Activated CD8-positive, alpha-beta memory T cell treated with anti-CD3 and anti-CD28 coated beads, Interleukin-2, amount 10 ng/mL, durations not matched to agents 7 days and 5 days (primary cell): Measurements from ENCODE around the gene TMEM120B. TPM values are rescaled to one million over a fixed set of nuclear protein-coding genes. Genes with fewer than 3 reads are reported as not detected.
"Not testable (repeated sequence)": the region's sequence is repeated elsewhere in the genome, so short reads cannot be mapped to it uniquely, and the experiment has no call there.

Source experiments
- ATAC-seq: fragments of 150-1000 bp; cut with Tn5 transposase; one replicate; pipeline ENCODE4 v1.10.0; 2021; ENCODE audit warnings: moderate library complexity
- CTCF ChIA-PET: fragments of 350-600 bp; sonication (Branson Sonifier 250); formaldehyde crosslinking; loops from one replicate; lab custom pipeline; 2021; ENCODE audit warnings: antibody characterized with exemption; lab: Charles Lee
- DNase-seq: peaks from one replicate; pipeline ENCODE4 v3.0.0-alpha.2; 2020
- H3K27ac Mint-ChIP-seq: one replicate; pipeline ENCODE4 v1.8.0; 2021; ENCODE audit warnings: mild to moderate bottlenecking, mixed read lengths
- H3K27me3 Mint-ChIP-seq: one replicate; pipeline ENCODE4 v1.8.0; 2021; ENCODE audit warnings: mixed read lengths
- H3K36me3 Mint-ChIP-seq: one replicate; pipeline ENCODE4 v1.8.0; 2021; ENCODE audit warnings: mild to moderate bottlenecking, mixed read lengths
- H3K4me1 Mint-ChIP-seq: one replicate; pipeline ENCODE4 v1.8.0; 2021; ENCODE audit warnings: mixed read lengths
- H3K4me3 Mint-ChIP-seq: one replicate; pipeline ENCODE4 v1.8.0; 2021; ENCODE audit warnings: mild to moderate bottlenecking, moderate library complexity, mixed read lengths
- H3K9me3 Mint-ChIP-seq: one replicate; pipeline ENCODE4 v1.8.0; 2022; ENCODE audit warnings: low read depth, mixed read lengths
- total RNA-seq, 2 experiments: library from RNA; stranded (reverse); gene quantifications; one replicate each; pipeline ENCODE4 v1.2.3, GENCODE V29; 2021

The TMEM120B gene
- total RNA-seq, 2 experiments from 2014 or later = 8.8 to 11.0 TPM

- not testable (repeated sequence) for H3K4me1 Mint-ChIP-seq, H3K27ac Mint-ChIP-seq, ATAC-seq, H3K9me3 Mint-ChIP-seq, H3K27me3 Mint-ChIP-seq, H3K36me3 Mint-ChIP-seq, DNase-seq, H3K4me3 Mint-ChIP-seq
- CTCF ChIA-PET = interaction anchor here (1.1 to 10.8 kb wide), 4 partner anchors 82 to 140 kb away, joined by 3 to 79 read pairs (median 21); partner anchors contain the start of gene RHOF
Observed at GRCh38 chr12:121692744-121693143, 19.8 kb upstream of the TMEM120B start.

GRCh38 chr12:121693155-121693687 is 19.3 kb upstream of the TMEM120B start:
- peaks cover 2% of the 10 kb centered on the region for H3K27me3 Mint-ChIP-seq
- ATAC-seq (no peak), DNase-seq (no peak)
- peaks cover 10% of the 10 kb centered on the region for H3K4me1 Mint-ChIP-seq
- no peaks in the 10 kb centered on the region for H3K36me3 Mint-ChIP-seq
- H3K4me3 Mint-ChIP-seq = no peak overlapping the region
- CTCF ChIA-PET = interaction anchor here (1.1 to 10.8 kb wide), 7 partner anchors 25 to 141 kb away, joined by 3 to 79 read pairs (median 9); partner anchors contain the start of gene RHOF
- H3K27ac Mint-ChIP-seq = no peak overlapping the region
- H3K9me3 Mint-ChIP-seq = no peaks in the 10 kb centered on the region

GRCh38 chr12:121697093-121697698 is 15.4 kb upstream of the TMEM120B start:
- CTCF ChIA-PET = interaction anchor here (0.7 to 10.8 kb wide), 10 partner anchors 15 to 140 kb away, joined by 3 to 79 read pairs (median 4); partner anchors contain the start of genes RHOF and TMEM120B
- no peak for DNase-seq
- H3K27me3 Mint-ChIP-seq = peaks cover 2% of the 10 kb centered on the region
- H3K4me1 Mint-ChIP-seq = peaks cover 4% of the 10 kb centered on the region
- no peaks in the 10 kb centered on the region for H3K36me3 Mint-ChIP-seq
- H3K4me3 Mint-ChIP-seq = no peak overlapping the region
- no peaks in the 10 kb centered on the region for H3K9me3 Mint-ChIP-seq
- ATAC-seq = no peak
- no peak overlapping the region for H3K27ac Mint-ChIP-seq

- not testable (repeated sequence) for ATAC-seq, H3K27ac Mint-ChIP-seq, H3K27me3 Mint-ChIP-seq, H3K4me1 Mint-ChIP-seq, DNase-seq, H3K9me3 Mint-ChIP-seq, H3K36me3 Mint-ChIP-seq, H3K4me3 Mint-ChIP-seq
- CTCF ChIA-PET = interaction anchor here (0.7 to 10.8 kb wide), 10 partner anchors 8 to 139 kb away, joined by 3 to 79 read pairs (median 4); partner anchors contain the start of genes RHOF and TMEM120B
Observed at GRCh38 chr12:121697861-121698260, 14.7 kb upstream of the TMEM120B start.

GRCh38 chr12:121701667-121702277 is 10.8 kb upstream of the TMEM120B start:
- peaks cover 2% of the 10 kb centered on the region for H3K4me1 Mint-ChIP-seq
- ATAC-seq (no peak), DNase-seq (no peak)
- H3K36me3 Mint-ChIP-seq = peaks cover 2% of the 10 kb centered on the region
- no peak overlapping the region for H3K4me3 Mint-ChIP-seq
- H3K9me3 Mint-ChIP-seq = no peaks in the 10 kb centered on the region
- H3K27ac Mint-ChIP-seq = no peak overlapping the region
- CTCF ChIA-PET = interaction anchor here (0.9 to 10.8 kb wide), 4 partner anchors 10 to 111 kb away, joined by 3 to 79 read pairs (median 38); partner anchors contain the start of genes RHOF and TMEM120B
- no peaks in the 10 kb centered on the region for H3K27me3 Mint-ChIP-seq

GRCh38 chr12:121702944-121703343 is 9.6 kb upstream of the TMEM120B start:
- Mint-ChIP-seq H3K36me3 (peaks cover 2% of the 10 kb centered on the region), H3K9me3 (no peaks in the 10 kb centered on the region), H3K27ac (no peak overlapping the region), H3K4me3 (no peak overlapping the region), H3K27me3 (no peaks in the 10 kb centered on the region), H3K4me1 (no peaks in the 10 kb centered on the region)
- no peak for DNase-seq
- no peak for ATAC-seq
- CTCF ChIA-PET = interaction anchor here (1.9 to 10.8 kb wide), 2 partner anchors 72 to 92 kb away, joined by 10 to 79 read pairs; no protein-coding TSS in a partner anchor

GRCh38 chr12:121705514-121705913 is 7.0 kb upstream of the TMEM120B start:
- no peak for ATAC-seq

GRCh38 chr12:121708313-121709063 is 4.1 kb upstream of the TMEM120B start:
- Mint-ChIP-seq H3K36me3 (peaks cover 2% of the 10 kb centered on the region), H3K27ac (no peak overlapping the region), H3K27me3 (no peaks in the 10 kb centered on the region), H3K4me3 (no peak overlapping the region), H3K9me3 (no peaks in the 10 kb centered on the region), H3K4me1 (peaks cover 14% of the 10 kb centered on the region)
- DNase-seq (no peak), ATAC-seq (no peak)
- CTCF ChIA-PET = interaction anchor here (6.6 kb wide), 1 partner anchor 86 kb away, joined by 74 read pairs; the partner anchor contains the start of gene RHOF

More at GRCh38 chr12:121705514-121705913, 7.0 kb upstream of the TMEM120B start:
- no peak overlapping the region for H3K27ac Mint-ChIP-seq
- DNase-seq = no peak
- no peaks in the 10 kb centered on the region for H3K9me3 Mint-ChIP-seq
- H3K27me3 Mint-ChIP-seq = no peaks in the 10 kb centered on the region
- no peaks in the 10 kb centered on the region for H3K4me1 Mint-ChIP-seq
- no peak overlapping the region for H3K4me3 Mint-ChIP-seq
- CTCF ChIA-PET = interaction anchor here (0.9 kb wide), 1 partner anchor 89 kb away, joined by 3 read pairs; no protein-coding TSS in a partner anchor
- H3K36me3 Mint-ChIP-seq = peaks cover 2% of the 10 kb centered on the region

GRCh38 chr12:121709064-121709424 is 3.5 kb upstream of the TMEM120B start:
- DNase-seq, H3K27me3 Mint-ChIP-seq, H3K36me3 Mint-ChIP-seq, ATAC-seq, H3K4me3 Mint-ChIP-seq, H3K9me3 Mint-ChIP-seq, H3K27ac Mint-ChIP-seq: not testable (repeated sequence)
- peaks cover 20% of the 10 kb centered on the region for H3K4me1 Mint-ChIP-seq
- CTCF ChIA-PET = interaction anchor here (6.6 kb wide), 1 partner anchor 85 kb away, joined by 74 read pairs; the partner anchor contains the start of gene RHOF

GRCh38 chr12:121709478-121709961 is 3.0 kb upstream of the TMEM120B start:
- H3K4me3 Mint-ChIP-seq = no peak overlapping the region
- no peaks in the 10 kb centered on the region for H3K9me3 Mint-ChIP-seq
- no peaks in the 10 kb centered on the region for H3K27me3 Mint-ChIP-seq
- ATAC-seq = no peak
- DNase-seq = no peak
- CTCF ChIA-PET = interaction anchor here (6.6 kb wide), 1 partner anchor 85 kb away, joined by 74 read pairs; the partner anchor contains the start of gene RHOF
- no peak overlapping the region for H3K27ac Mint-ChIP-seq
- peaks cover 20% of the 10 kb centered on the region for H3K4me1 Mint-ChIP-seq
- peaks cover 2% of the 10 kb centered on the region for H3K36me3 Mint-ChIP-seq

GRCh38 chr12:121711361-121712189 is 977 bp upstream of the TMEM120B start:
- Mint-ChIP-seq H3K27me3 (no peaks in the 10 kb centered on the region), H3K4me3 (peak overlapping the region; percentile 99), H3K36me3 (no peaks in the 10 kb centered on the region), H3K9me3 (no peaks in the 10 kb centered on the region), H3K4me1 (peaks cover 26% of the 10 kb centered on the region), H3K27ac (peak overlapping the region; percentile 96)
- peak; percentile 61 for DNase-seq
- CTCF ChIA-PET = interaction anchor here (0.9 to 6.6 kb wide), 15 partner anchors 10 to 177 kb away, joined by 3 to 74 read pairs (median 5); partner anchors contain the start of genes PSMD9 and RHOF
- peak; percentile 30 for ATAC-seq

GRCh38 chr12:121712190-121712460 is 427 bp upstream of the TMEM120B start:
- peak overlapping the region; percentile 96 for H3K27ac Mint-ChIP-seq
- no peaks in the 10 kb centered on the region for H3K9me3 Mint-ChIP-seq
- peak; percentile 59 for DNase-seq
- H3K4me1 Mint-ChIP-seq = peaks cover 26% of the 10 kb centered on the region
- CTCF ChIA-PET = interaction anchor here (1.1 to 6.6 kb wide), 15 partner anchors 11 to 177 kb away, joined by 3 to 74 read pairs (median 5); partner anchors contain the start of genes PSMD9 and RHOF
- H3K27me3 Mint-ChIP-seq = no peaks in the 10 kb centered on the region
- H3K36me3 Mint-ChIP-seq = no peaks in the 10 kb centered on the region
- peak; percentile 52 for ATAC-seq
- peak overlapping the region; percentile 99 for H3K4me3 Mint-ChIP-seq
